ENCODE results near the gene LCP1.

- TF ChIP-seq CTCF (IDR thresholded peaks at IDR 0.05), result no peak
- TF ChIP-seq POLR2A (IDR thresholded peaks at IDR 0.05), result no peak
Measured at GRCh38 chr13:46143184-46143701, 38.7 kb downstream of the LCP1 start.

Data from uterus (tissue), 2 donors.